HG02678 (cell line): Measurements from ENCODE around the gene MID2.
A peak's percentile ranks its signal among the peaks of the same experiment; 100 is the strongest.
"Not testable (repeated sequence)": the region's sequence is repeated elsewhere in the genome, so short reads cannot be mapped to it uniquely, and the experiment has no call there.

Experiments
- ATAC-seq: cut with Tn5 transposase; IDR thresholded peaks from one replicate; pipeline ENCODE4 v1.9.1; 2021; ENCODE audit warnings: mild to moderate bottlenecking, moderate library complexity; ENCODE audit not compliant: unreplicated experiment

MID2 gene

DNA sequence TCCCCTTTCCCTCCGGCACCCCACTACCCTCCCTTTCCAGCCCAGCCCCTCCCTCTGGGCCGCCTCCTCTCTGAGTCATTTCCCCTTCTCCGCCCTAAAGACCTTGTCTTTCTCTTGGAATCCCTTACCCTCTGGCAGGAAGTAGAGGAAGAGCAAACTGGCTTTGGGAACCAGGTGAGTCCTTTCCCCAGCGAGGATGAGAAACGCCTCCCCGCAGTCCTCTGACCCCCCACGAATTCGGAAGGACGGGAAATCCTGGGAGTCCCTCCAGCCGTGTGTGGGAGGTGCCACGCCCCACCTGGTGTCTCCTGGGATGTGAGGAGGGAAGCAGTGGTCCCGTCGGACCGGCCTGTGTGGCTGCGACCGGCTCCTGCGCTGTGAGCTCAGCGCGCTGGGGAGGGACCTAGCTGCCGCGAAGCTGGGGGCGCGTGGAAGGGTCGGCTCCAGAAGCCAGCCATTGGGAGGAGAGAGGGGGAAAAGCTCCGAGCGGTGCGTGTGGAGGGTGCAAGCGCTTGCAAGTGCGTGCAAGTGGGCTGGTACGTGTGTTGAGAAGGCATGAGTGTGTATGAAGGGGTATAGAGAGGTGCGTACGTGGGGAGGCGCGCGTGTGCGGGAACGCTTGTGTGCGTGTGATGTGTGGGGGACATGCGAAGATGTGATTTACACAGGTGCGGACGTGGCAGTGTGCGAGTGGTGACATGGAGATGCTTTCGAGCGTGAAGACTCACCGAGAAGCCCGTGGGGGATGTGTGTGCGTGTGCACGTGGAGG, 110.2 kb downstream of the MID2 start:
- ATAC-seq, result no peak

GRCh38 chrX:107936434-107936730, 110.7 kb downstream of the MID2 start:
- no peak for ATAC-seq

DNA sequence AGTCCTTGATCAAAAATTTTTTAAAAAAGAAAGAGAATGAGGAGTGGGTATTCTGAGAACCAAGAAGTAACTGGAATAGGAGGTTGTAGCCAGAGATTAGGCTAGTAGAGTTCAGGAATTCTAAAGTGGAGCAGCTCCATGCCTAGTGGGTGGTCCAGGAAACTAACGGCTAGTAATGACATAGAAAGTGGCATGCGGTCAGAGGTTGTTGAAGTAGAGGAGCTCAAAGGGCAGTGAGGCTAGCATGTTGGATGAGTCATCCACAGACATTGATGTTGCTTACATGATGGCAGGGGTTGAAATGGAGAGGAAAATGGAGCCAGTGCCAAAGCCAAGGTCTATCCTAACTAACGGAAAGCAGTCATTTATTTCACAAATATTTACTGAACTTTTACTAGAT, 114.4 kb downstream of the MID2 start:
- ATAC-seq, result no peak

DNA sequence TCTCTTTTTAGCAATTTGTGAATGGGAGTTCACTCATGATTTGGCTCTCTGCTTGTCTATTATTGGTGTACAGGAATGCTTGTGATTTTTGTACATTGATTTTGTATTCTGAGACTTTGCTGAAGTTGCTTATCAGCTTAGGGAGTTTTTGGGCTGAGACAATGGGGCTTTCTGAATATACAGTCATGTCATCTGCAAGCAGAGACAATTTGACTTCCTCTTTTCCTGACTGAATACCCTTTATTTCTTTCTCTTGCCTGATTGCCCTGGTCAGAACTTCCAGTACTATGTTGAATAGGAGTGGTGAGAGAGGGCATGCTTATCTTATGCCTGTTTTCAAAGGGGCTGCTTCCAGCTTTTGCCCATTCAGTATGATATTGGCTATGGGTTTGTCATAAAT, 129.7 kb downstream of the MID2 start:
- ATAC-seq, result not testable (repeated sequence)

DNA sequence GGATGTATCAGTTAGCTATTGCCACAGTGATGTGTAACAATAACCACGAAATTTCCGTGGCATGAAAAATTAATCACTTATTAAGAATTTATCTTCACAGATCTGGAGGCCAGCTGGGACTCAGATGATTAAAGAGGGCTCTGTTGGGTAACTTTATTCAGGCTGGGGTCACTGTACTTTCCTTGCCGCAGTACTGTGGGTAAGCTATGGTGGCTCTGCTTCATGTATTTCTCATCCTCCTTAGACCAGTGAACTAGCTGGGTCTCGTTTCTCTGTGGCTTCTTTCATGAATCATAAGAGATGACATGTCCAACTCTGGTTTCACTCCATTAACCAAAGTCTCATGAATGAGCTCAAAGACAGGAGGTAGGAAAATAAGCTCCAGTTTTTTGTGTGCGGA, 143.0 kb downstream of the MID2 start:
- ATAC-seq, result peak; percentile 79

DNA sequence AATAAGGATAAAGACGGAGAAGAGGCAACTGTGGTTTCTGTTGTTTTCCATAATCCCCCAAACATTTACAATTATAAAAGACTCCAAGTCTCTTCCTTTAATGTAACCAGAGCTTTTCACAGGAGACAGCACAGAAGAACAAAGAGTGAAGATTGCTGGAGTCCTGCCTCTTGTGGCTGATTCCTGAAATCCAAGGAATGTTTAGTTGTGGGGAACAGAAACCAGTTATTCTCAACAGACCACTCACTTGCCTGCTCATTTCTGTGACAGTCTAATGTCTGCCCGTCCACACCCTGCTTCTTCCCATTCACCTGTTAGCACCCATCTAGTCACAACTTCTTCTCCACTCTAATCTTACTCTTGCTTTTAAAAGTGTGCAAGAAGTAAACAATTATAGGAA, 144.4 kb downstream of the MID2 start:
- ATAC-seq, result no peak

DNA sequence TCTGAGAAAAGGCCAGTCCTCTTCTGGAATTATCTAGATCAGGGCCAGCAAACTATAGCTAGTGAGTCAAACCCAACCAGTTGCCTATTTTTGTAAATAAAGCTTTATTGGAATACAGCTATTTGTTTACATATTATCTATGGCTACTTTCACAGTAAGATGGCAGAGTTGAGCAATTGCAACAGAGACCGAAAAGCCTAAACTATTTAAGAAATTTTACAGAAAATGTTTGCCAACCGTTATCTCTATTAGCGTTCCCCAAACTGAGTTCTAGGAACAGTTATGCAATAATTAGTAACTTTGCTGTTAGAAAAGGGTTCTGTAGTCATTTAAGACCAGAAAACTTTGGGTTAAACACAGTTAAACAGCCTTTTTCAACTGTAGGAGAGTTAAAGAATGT, 146.0 kb downstream of the MID2 start:
- ATAC-seq, result no peak
